Natural killer cell (primary cell): Measurements from ENCODE around the gene KLHL2. TPM values are rescaled to one million over a fixed set of nuclear protein-coding genes. Genes with fewer than 3 reads are reported as not detected.
"Not testable (repeated sequence)": the region's sequence is repeated elsewhere in the genome, so short reads cannot be mapped to it uniquely, and the experiment has no call there.

Source experiments
- ATAC-seq, 3 donors: fragments of 150-1000 bp in 2 of 3; fragments of 200-7000 bp in 1 of 3; cut with Tn5 transposase; 1 replicate in 1 of 3; 2 replicates in 2 of 3; pipeline ENCODE4 v1.10.0; 2021; ENCODE audit warnings: mild to moderate bottlenecking in 2 of 3, moderate library complexity in 2 of 3
- DNase-seq, 2 donors: peaks; one replicate each; pipeline versions ENCODE4 v3.0.0 to v3.0.0-alpha.2; 2013 to 2021; ENCODE audit warnings: mixed read lengths in 1 of 2
- H3K27ac ChIP-seq: one replicate; pipeline ENCODE4 v1.5.1; 2013; ENCODE audit warnings: mild to moderate bottlenecking, low read length
- H3K27me3 ChIP-seq: one replicate; pipeline ENCODE4 v1.6.1; 2013; ENCODE audit warnings: low read length; ENCODE audit not compliant: control insufficient read depth, insufficient read depth
- H3K36me3 ChIP-seq: one replicate; pipeline ENCODE4 v1.6.1; 2013; ENCODE audit warnings: low read length; ENCODE audit not compliant: control insufficient read depth, insufficient read depth
- H3K4me1 ChIP-seq: one replicate; pipeline ENCODE4 v1.6.1; 2013; ENCODE audit warnings: low read length; ENCODE audit not compliant: control insufficient read depth, insufficient read depth
- H3K4me3 ChIP-seq: one replicate; pipeline ENCODE4 v1.5.1; 2013; ENCODE audit warnings: low read length
- H3K9me3 ChIP-seq: one replicate; pipeline ENCODE4 v1.6.1; 2013; ENCODE audit warnings: low read length; ENCODE audit not compliant: control insufficient read depth, insufficient read depth
- H3K27ac Mint-ChIP-seq, 2 donors: one replicate each; pipeline ENCODE4 v1.8.0; 2022; ENCODE audit warnings: mild to moderate bottlenecking in 2 of 2, mixed read lengths in 2 of 2, moderate library complexity in 1 of 2
- H3K27me3 Mint-ChIP-seq, 2 donors: one replicate each; pipeline ENCODE4 v1.8.0; 2022; ENCODE audit warnings: low read depth in 2 of 2, mixed read lengths in 2 of 2
- H3K36me3 Mint-ChIP-seq: one replicate; pipeline ENCODE4 v1.8.0; 2022; ENCODE audit warnings: mixed read lengths
- H3K4me1 Mint-ChIP-seq, 2 donors: one replicate each; pipeline ENCODE4 v1.8.0; 2022; ENCODE audit warnings: mixed read lengths in 2 of 2
- H3K4me3 Mint-ChIP-seq: one replicate; pipeline ENCODE4 v1.8.0; 2022; ENCODE audit warnings: mild to moderate bottlenecking, moderate library complexity, mixed read lengths
- H3K9me3 Mint-ChIP-seq, 2 donors: one replicate each; pipeline ENCODE4 v1.8.0; 2022; ENCODE audit warnings: mixed read lengths in 2 of 2
- CTCF ChIP-seq: fragments of 200-600 bp; IDR thresholded peaks from one replicate; pipeline ENCODE4 v1.8.0; 2022; ENCODE audit warnings: antibody characterized with exemption
- WGBS: methylation state at CpG from one replicate; pipeline ENCODE4 v1.1.7; 2013; ENCODE audit warnings: missing lambda C conversion rate; ENCODE audit not compliant: insufficient coverage; 5-methylcytosine and 5-hydroxymethylcytosine counted together
- intact Hi-C: fragments of 100-400 bp; cut with micrococcal nuclease; formaldehyde crosslinking; loops from one replicate; pipeline ENCODE4 v1.14.2; 2022
- total RNA-seq, 4 donors: library from RNA; stranded (reverse); fragments of 120-200 nt in 1 of 4; gene quantifications; one replicate each; pipeline versions ENCODE4 v1.2.3 to v1.2.4, GENCODE V29; 2013 to 2022

The KLHL2 gene
- total RNA-seq, 3 donors from 2014 or later (not counting 1 experiment from before 2014, with no cell fraction given) = 24.2 to 29.2 (median 25.2) TPM

- H3K4me3 ChIP-seq = no peak overlapping the region
- TF ChIP-seq CTCF = no peak
- no peak for DNase-seq
- intact Hi-C loops = no loop called here
- 90% methylated on average over 6 of the region's 6 CpGs for WGBS
- H3K27ac ChIP-seq = no peak overlapping the region
- no peaks in the 10 kb centered on the region for H3K27me3 ChIP-seq
- Mint-ChIP-seq H3K36me3 (no peaks in the 10 kb centered on the region), H3K4me1 (no peaks in the 10 kb centered on the region), H3K27ac (no peak overlapping the region), H3K9me3 (peaks cover 0 to 2% of the 10 kb centered on the region in 2 donors), H3K4me3 (no peak overlapping the region), H3K27me3 (peaks cover 5 to 8% of the 10 kb centered on the region in 2 donors)
- no peaks in the 10 kb centered on the region for H3K4me1 ChIP-seq
- no peaks in the 10 kb centered on the region for H3K36me3 ChIP-seq
- ATAC-seq = no peak
- H3K9me3 ChIP-seq = no peaks in the 10 kb centered on the region
Observed at GRCh38 chr4:165167650-165168049, 39.7 kb upstream of the KLHL2 start.

GRCh38 chr4:165170819-165171218 is 36.5 kb upstream of the KLHL2 start:
- H3K36me3 Mint-ChIP-seq = no peaks in the 10 kb centered on the region
- DNase-seq = no peak
- TF ChIP-seq CTCF = no peak
- H3K27ac Mint-ChIP-seq = no peak overlapping the region
- no peaks in the 10 kb centered on the region for H3K36me3 ChIP-seq
- intact Hi-C loops = no loop called here
- no peak for ATAC-seq
- H3K4me3 ChIP-seq = no peak overlapping the region
- no peaks in the 10 kb centered on the region for H3K4me1 ChIP-seq
- peaks cover 8 to 10% of the 10 kb centered on the region in 2 donors for H3K27me3 Mint-ChIP-seq
- H3K9me3 Mint-ChIP-seq = peaks cover 0 to 2% of the 10 kb centered on the region in 2 donors
- no peaks in the 10 kb centered on the region for H3K27me3 ChIP-seq
- H3K4me1 Mint-ChIP-seq = no peaks in the 10 kb centered on the region
- no peak overlapping the region for H3K27ac ChIP-seq
- no peaks in the 10 kb centered on the region for H3K9me3 ChIP-seq
- H3K4me3 Mint-ChIP-seq = no peak overlapping the region
- 83% methylated on average over 2 of the region's 2 CpGs for WGBS

GRCh38 chr4:165175470-165175869 is 31.9 kb upstream of the KLHL2 start:
- intact Hi-C loops, H3K27me3 ChIP-seq, H3K9me3 ChIP-seq, H3K9me3 Mint-ChIP-seq, H3K4me1 ChIP-seq, DNase-seq, H3K36me3 Mint-ChIP-seq, H3K4me3 ChIP-seq, ATAC-seq, H3K4me1 Mint-ChIP-seq, H3K4me3 Mint-ChIP-seq, H3K27ac ChIP-seq, H3K36me3 ChIP-seq, H3K27ac Mint-ChIP-seq: not testable (repeated sequence)
- H3K27me3 Mint-ChIP-seq = peaks cover 12 to 17% of the 10 kb centered on the region in 2 donors
- WGBS = 98% methylated on average over 3 of the region's 3 CpGs

- Mint-ChIP-seq H3K36me3 (no peaks in the 10 kb centered on the region), H3K4me3 (no peak overlapping the region), H3K4me1 (no peaks in the 10 kb centered on the region), H3K27me3 (peaks cover 12 to 17% of the 10 kb centered on the region in 2 donors), H3K9me3 (no peaks in the 10 kb centered on the region), H3K27ac (no peak overlapping the region)
- Histone ChIP-seq H3K9me3 (no peaks in the 10 kb centered on the region), H3K4me1 (no peaks in the 10 kb centered on the region), H3K27me3 (no peaks in the 10 kb centered on the region), H3K4me3 (no peak overlapping the region), H3K27ac (no peak overlapping the region), H3K36me3 (no peaks in the 10 kb centered on the region)
- DNase-seq = no peak
- intact Hi-C loops = no loop called here
- TF ChIP-seq CTCF = no peak
- 88% methylated on average over 7 of the region's 7 CpGs for WGBS
- no peak for ATAC-seq
Observed at GRCh38 chr4:165175879-165176278, 31.5 kb upstream of the KLHL2 start.
